Brain pericyte (primary cell): ENCODE measurements around the gene IL4R.
A peak's percentile ranks its signal among the peaks of the same experiment; 100 is the strongest.
"Not testable (repeated sequence)": the region's sequence is repeated elsewhere in the genome, so short reads cannot be mapped to it uniquely, and the experiment has no call there.

Source experiments
- DNase-seq: peaks from one replicate; pipeline ENCODE4 v3.0.0-alpha.2; 2012; ENCODE audit warnings: low read depth, low spot score

Gene IL4R

DNA sequence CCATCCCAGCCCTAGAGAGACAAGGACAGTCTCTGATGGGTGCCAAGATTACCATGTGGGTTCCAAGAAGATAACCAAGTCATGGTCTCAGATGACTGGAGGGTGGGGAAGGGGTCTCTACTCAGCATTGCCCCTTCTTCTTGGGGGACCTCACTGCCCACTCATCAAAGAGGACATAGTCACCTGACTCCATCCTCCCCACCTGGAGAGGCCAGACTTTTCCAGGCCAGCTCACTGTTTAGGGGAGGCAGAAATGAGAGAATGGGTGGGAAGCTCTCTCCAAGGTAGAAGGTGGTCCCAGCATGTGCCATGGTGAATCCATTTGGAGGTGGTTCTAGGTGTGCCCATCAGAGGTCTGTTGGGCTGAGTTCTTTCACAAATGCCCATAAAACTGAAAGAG, 67.5 kb downstream of the IL4R start:
- DNase-seq, result no peak

DNA sequence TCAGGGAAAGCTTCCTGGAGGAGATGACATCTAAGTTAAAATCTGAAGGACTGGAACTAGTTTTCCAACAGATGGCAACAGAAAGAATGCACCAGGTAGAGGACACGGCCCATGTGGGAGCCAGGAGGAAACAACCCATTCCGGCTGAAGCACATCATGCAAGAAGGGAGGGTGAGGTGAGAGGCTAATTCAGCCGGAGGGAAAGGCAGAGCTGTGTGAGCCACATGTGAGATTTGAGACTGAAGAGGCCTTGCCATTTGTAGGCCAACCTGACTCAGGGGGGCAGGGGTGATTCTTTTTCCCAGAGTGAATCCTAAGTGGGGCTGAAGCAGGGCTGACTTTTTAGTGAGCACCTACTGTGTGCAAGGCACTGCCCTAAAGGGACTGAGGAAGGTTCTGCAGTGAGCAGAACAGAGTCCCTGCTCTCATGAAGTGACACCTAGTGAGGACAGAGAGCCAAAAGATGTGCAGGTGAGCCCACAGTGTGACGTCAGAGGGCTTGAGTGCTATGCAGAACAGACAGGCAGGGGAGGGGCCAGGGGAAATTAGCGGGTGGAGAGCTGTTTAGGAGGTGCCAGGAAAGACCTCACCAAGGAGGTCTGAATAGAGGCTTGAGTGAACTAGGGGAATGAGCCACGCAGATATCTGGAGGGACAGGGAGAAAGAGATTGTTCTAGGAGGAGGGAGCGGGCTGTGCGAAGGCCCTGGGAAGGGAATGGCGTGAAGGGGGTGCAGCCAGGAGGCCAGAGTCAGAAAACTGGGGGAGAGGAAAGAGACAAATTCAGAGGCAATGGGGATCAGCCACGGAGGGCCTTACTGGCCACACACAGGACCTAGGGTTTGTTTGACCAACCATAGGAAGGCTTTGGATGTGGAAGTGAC, 68.4 kb downstream of the IL4R start:
- DNase-seq, result no peak

DNA sequence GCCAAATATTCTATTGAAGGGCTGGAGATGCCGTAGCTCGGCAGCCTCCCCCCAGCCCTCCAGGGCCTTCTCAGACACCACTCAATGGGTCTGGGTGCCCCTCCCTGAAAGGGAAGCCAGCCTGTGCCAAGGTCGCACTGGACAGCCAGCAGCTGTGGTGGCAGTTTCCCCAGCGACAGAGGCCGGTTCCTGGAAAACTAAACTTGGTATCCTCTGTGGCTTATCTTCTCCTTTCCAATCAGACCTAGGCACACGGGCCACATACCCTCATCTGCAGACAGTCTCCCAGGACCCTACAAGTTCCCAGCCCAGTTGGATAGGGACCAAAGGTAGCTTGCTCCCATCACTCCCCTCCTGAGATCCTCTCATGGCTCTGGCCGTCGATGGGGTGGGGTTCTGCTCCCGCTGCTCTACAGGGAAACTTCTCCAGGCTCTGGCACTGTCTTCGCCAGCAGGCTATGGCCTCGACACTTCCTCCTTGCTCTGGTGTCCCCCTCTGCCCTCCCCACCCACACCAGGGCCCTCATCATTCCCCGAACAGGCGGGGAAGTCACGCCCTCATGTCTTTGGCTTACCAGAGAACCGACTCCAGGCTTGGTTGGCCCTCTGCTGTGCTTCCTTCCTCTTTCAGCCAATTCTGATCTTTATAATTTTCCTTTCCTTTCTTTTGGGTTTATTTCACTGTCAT, 69.9 kb downstream of the IL4R start:
- DNase-seq, result no peak

DNA sequence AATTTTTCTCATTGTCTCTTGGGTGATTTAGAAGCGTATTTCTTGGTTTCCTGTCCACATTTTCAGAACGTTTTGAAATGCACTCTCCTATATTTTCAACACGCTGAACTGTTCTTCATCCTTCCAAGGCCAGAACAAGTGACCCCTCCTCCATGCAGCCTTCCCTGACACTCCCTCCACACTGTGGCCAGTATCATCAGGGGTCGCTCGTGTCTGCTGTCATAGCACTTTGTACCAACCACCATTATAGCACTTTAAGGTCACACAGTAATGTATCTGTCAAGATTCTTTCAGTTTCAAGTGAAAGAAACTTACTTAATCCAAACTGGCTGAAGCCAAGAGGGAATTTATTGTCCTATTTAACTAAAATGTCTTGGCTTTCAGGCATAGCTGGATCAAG, 70.7 kb downstream of the IL4R start:
- DNase-seq, result no peak

DNA sequence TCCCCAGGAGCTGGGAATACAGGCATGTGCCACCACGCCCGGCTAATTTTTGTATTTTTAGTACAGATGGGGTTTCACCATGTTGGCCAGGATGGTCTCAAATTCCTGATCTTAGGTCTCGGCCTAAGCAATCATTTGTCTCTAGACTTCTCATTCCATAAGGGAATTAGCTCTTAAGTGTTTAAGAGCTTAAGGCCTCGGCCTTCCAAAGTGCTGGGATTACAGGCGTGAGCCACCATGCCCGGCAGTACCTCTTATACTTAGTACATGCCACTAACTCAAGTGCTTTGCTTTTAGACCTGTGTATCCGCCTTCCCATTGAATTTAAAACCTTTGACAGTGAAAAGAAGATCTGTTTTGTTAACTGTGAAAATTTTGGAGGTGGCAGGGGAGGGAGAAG, 71.6 kb downstream of the IL4R start:
- no peak for DNase-seq

DNA sequence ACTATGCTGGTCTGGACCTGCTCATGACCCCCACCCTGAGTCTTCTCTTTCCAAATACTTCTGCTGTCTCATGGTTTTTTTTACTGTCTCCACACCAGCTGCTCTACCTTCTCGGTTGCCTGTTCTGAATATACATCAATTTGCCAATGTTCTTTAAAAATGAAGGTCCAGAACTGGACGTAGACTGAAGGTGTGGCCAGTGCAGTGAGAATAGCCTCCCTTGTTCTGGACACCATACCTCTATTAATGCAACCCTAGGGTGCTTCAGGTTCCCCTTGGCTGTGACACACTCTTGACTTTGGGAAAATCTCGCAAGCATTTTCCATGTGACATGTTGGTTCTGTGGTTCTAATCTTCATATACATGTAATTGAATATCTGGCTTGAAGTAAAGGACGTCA, 72.9 kb downstream of the IL4R start:
- no peak for DNase-seq

DNA sequence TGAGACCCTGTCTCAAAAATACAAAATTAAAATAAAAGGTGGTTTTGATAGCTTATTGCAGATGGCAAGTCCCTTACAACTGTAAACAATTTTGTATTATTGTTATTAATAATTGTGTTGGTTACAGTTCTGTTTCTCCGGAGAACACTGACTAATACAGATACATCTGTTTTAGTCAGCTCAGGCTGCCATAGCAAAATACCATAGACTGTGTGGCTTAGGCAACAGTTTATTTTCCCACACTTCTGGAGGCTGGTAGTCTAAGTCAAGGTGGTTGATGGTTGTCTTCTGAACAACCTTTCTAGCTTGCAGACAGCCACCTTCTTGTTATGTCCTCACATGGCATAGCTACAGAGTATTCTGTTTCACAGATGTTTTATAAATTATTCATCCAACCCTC, 74.0 kb downstream of the IL4R start:
- no peak for DNase-seq

DNA sequence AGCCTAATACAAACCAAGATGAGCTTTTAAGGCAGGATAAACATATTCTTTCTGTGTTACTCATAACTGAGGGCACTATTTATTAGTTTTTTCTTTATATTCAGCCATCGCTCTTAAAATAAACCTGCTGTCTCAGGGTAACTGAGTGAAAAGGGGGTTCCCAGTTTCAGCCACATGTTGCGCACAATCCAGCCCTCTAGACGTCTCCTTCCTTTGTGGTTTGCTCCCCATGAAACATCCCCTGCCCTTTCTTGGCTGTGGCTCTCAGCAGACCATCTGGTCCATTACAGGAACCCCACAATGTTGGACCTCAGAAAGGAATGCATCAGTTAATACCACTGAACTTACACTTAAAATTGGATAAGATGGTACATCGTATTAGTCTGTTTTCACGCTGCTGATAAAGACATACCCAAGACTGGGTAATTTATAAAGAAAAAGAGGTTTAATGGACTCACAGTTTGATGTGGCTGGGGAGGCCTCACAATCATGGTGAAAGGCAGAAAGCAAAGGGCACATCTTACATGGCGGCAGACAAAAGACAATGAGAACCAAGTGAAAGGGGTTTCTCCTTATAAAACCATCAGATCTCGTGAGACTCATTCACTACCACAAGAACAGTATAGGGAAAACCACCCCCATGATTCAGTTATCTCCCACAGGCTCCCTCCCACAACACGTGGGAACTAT, 75.6 kb downstream of the IL4R start:
- DNase-seq, result no peak

DNA sequence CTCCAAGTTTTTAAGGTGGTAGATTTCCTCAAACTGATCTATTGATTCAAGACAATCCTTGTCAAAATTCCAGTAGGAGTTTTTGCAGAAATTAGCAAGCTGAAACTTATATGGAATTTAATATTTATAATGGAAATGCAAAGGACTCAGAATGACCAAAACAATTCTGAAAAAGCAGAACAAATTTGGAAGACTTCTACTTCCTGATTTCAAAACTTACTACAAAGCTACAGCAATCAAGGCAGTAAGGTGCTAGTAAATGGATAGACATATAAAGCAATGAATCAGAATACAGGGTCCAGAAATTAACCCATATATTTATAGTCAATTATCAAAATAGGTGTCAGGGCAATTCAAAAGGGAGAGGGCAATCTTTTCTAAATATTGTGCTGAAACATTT, 76.4 kb downstream of the IL4R start:
- no peak for DNase-seq

DNA sequence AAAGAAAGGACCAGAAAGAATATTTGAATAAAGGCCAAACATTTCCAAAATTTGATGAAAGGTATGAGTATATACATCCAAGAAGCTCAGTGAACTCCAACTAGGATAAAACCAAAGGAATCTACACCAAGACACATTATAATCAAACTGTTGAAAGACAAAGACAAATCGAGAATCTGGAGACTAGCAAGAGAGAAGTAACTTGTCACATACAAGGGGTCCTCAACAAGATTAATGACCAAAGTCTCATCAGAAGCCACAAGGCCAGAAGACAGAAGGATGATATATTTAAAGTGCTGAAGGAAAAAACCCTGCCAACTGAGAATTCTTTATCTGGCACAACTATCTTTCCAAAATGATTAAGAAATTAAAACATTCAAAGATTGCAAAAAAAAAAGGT, 78.9 kb downstream of the IL4R start:
- DNase-seq, result no peak

DNA sequence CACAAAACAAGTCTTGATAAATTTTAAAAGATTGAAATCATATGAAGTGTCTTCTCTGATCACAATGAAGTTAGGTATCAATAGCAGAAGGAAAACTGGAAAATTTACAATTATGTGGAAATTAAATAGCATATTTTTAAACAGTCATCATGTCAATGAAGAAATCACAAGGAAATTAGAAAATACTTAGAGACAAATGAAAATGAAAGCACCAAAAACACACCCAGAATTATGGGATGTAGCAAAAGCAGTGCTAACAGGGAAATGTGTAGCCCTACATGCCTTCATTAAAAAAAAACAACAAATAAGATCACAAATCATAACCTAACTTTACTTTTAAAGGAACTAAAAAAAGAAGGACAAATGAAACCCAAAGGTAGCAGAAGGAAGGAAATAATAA, 80.7 kb downstream of the IL4R start:
- DNase-seq, result no peak

DNA sequence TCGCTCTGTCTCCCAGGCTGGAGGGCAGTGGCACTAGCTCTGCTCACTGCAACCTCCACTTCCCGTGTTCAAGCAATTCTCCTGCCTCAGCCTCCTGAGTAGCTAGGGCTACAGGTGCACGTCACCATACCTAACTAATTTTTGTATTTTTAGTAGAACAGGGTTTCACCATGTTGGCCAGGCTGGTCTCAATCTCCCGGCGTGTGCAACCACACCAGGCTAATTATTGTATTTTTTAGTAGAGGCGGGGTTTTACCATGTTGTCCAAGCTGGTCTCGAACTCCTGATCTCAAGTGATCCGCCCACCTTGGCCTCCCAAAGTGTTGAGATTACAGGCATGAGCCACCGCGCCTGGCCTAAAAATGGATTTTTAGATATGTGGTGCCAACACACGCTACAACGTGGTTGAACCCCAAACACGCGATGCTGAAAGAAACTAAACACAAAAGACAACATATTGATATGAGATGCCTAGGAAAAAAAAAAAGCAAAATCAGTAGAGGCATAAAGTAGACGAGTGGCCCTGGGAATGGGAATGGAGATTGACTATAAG, 84.6 kb downstream of the IL4R start:
- DNase-seq, result not testable (repeated sequence)

DNA sequence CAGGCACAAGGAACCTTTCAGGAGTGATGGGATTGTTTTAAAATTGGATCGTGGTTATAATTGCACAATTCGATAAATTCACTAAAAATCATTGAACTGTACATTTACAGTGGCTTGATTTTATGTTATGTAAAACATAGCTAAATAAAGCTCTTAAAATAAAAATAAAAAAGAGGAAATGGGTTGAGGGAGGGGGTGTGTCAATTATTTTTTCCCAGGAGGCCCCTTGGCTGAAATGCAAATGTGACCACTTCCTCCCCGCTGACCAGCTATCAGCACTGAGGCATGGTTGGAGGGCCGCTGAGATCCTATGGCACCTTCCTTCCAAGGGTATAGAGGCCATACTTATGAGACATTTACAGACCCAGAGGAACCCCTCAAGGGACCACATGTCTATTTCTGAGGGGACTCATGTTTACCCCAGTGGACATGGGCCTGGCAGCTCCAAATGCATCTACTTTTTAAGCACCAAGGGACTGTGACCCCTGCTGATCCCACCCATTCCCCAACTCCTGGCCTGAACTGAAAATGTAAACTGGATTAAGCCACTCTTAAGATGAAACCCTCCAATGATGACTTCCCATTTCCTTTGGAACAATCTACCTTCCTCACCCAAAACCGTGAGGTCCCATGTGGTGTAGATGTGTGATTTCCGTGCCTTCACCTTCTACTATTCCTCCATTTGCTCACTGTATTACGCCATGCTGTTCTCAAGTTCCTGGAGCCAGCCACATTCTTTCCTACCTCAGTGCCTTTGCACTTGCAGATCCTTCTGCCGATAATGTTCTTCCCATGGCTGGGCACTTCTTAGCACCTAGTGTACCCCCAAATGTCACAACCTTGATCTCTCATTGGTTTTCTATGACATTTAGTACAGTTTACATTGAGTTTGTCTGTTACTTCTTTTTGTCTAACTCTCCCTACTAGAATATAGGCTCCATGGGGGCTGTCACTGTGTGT, 85.4 kb downstream of the IL4R start:
- DNase-seq, result no peak

DNA sequence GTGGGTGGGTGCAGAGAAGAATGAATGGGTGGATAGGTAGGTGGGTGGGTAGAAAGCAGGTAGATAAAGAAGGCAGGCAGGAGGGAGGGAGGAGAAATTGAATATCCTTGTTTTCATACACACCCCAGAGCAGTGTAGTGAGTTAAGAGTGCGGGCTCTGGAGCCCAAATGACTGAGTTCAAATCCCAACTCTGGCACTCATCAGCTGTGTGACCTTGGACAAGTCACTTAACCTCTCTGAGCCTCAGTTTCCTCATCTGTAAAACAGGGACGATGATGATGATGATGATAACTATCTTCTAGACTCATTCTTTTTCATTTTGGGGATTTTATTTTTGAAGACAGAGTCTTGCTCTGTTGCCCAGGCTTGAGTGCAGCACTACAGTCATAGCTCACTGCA, 86.2 kb downstream of the IL4R start:
- no peak for DNase-seq

DNA sequence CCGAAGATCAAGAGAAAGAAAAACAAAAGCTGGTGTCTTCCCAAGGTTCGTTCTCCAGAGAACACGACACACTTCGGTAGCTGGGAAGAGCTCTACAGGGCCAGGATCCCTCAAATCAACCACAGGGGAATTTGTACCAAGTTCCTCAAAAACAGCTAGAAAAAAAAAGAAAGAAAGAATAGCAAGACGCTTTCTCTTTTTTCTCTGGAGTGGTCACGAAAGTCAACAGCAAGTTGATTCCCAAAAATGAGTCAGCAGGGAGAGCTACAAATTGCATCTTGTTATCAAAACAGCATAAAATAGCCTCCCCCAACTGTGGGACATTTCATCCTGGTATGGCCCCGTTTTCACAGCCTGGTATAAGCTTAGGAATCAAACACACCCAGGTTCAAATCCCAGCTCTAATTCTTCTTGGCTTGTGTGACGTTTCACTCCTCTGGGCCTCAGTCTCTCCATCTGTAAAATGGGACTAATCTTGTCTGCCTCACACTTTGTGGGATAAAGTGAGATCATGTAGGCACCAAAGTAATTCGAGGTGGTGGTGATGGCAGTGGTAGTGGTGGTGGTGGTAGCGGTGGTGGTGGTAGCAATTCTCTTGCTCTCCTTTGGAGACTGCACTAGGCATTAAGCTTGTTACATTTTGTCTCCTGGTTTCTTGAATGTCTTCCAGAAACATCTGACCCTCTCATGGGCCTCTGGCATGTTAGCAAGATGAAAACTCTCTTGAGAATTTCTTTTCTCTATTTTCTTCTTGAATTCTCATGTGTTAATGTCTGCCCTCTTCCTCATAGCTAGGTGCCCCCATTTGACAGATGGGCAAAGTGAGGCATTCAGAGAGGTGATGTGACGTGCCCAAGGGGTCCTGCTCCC, 87.2 kb downstream of the IL4R start:
- peak; percentile 55 for DNase-seq

DNA sequence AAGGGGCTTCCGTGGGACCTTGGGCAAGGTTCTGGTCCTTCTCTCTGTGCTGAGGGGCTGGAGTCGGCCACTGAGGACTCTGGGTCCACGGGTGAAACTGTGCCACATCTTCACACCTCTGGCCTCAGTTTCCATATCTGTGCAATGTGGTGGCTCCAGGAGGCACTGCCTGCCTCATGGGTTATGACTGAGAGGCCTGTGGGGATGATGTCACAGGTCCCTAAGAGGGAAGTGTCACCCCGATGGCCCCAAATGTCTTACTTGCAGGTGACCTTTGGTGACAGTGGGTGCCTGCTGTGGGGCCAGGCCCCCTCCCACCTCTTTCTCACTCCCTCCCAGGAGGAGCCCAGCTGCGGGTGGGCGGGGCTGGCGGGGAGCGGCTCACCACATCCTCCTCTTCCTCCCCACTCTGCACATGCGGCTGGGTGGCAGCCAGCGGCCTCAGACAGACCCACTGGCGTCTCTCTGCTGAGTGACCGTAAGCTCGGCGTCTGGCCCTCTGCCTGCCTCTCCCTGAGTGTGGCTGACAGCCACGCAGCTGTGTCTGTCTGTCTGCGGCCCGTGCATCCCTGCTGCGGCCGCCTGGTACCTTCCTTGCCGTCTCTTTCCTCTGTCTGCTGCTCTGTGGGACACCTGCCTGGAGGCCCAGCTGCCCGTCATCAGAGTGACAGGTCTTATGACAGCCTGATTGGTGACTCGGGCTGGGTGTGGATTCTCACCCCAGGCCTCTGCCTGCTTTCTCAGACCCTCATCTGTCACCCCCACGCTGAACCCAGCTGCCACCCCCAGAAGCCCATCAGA, 88.2 kb downstream of the IL4R start, which contains the start of gene IL21R:
Gene IL21R, plus strand, starts transcription at position 407 of the 801 bp plus-strand sequence. CDS start 27,898 bp downstream, outside the sequence.
- DNase-seq, result no peak

DNA sequence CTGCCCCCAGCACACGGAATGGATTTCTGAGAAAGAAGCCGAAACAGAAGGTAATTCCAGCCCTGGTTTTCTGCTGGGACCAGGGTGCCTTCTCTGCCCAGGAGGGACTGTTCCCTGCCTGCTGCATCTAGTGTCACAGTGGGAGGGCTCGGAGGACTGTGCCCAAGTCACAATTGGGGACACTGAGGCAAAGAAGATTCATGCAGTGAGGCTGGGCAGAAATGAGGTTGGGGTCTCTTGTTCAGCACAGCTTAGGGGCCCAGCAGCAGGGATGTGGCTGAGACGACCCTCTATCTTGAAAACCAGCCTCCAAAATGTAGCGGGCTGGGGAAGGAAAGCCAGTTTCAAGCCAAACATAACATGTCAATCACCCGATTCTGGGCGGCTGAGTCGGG, 88.8 kb downstream of the IL4R start:
- DNase-seq, result no peak

DNA sequence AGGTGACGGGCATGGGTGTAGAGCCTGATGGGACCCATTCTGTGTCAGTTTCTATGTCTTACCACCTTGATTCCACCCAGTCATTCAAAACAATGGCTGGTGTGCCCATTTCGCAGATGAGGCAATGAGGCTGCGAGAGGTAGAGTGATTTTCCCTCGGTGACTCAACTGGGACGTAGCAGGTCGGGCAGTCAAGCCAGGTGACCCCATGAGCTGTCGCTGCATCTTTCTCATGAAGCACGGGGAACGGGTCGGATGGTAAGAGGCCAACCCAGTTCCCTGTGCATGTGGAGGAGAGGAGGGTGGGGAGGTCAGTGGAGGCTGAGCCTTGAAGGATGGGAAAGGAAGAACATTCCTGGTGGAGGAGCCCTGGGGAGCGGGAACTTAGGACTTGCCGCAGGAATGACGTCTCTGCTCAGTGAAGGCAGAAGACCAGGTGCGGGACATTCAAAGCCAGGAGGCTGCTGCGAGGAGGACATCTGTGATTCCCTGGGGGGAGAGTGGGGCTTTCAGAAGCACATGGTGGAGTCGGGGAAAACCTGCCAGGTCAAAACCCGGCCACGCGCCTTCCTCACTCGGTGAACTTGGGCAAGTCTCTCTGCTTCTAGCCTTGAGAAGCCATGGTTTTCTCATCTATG, 89.3 kb downstream of the IL4R start:
- DNase-seq, result peak; percentile 34

DNA sequence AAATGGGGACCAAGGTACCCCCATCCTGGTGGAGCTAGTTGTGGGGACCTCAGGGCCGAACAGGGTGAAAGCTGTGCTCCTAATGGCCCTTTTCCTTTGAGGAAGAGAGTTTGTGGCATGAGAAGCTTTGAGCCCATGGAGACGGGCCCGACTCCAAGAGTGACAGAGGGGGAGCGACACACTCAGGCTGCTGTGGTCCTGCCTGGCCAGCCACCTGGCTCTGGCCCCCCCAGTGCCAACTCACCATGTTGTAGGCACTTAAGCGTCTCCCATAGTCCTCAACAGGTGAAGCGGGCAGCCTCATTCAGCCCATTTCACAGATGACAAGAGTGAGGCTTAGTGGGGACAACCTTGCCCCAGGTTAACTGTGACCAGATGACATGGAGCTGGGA, 89.8 kb downstream of the IL4R start:
- DNase-seq, result no peak
